MM.1S (cell line): Measurements from ENCODE around the gene ANO10.

Experiments
- DNase-seq: peaks from one replicate; pipeline ENCODE4 v3.0.0-alpha.2; 2015
- H2AFZ ChIP-seq: fragments of 300-600 bp; sonication (generic); 2 replicates; pipeline ENCODE4 v1.6.0; 2016; ENCODE audit warnings: antibody characterized with exemption, low read length
- H3F3A ChIP-seq: fragments of 300-600 bp; sonication (generic); 2 replicates; pipeline ENCODE4 v1.6.1; 2016; ENCODE audit warnings: mild to moderate bottlenecking, antibody characterized with exemption, low read length, moderate library complexity, mixed read lengths; ENCODE audit not compliant: insufficient read depth
- H3K27ac ChIP-seq: fragments of 300-600 bp; sonication (generic); 2 replicates; pipeline ENCODE4 v1.5.1; 2016; ENCODE audit warnings: mild to moderate bottlenecking, low read length
- H3K27me3 ChIP-seq: fragments of 300-600 bp; sonication (generic); replicated peaks from 2 replicates; pipeline ENCODE4 v1.6.0; 2016; ENCODE audit warnings: low read length; ENCODE audit not compliant: insufficient read depth
- H3K36me3 ChIP-seq: fragments of 300-600 bp; sonication (generic); replicated peaks from 2 replicates; pipeline ENCODE4 v1.6.1; 2016; ENCODE audit warnings: mild to moderate bottlenecking, low read length, mixed read lengths; ENCODE audit not compliant: insufficient read depth
- H3K4me1 ChIP-seq: fragments of 300-600 bp; sonication (generic); 2 replicates; pipeline ENCODE4 v1.6.1; 2016; ENCODE audit warnings: low read length, mixed read lengths
- H3K4me2 ChIP-seq: fragments of 300-600 bp; sonication (generic); 2 replicates; pipeline ENCODE4 v1.6.0; 2016; ENCODE audit warnings: low read depth, low read length
- H3K4me3 ChIP-seq: fragments of 300-600 bp; sonication (generic); 2 replicates; pipeline ENCODE4 v1.5.1; 2016; ENCODE audit warnings: low read length, mixed read lengths
- H3K79me2 ChIP-seq: fragments of 300-600 bp; sonication (generic); 2 replicates; pipeline ENCODE4 v1.6.1; 2016; ENCODE audit warnings: mixed run types, low read length, mixed read lengths
- H3K9ac ChIP-seq: fragments of 300-600 bp; sonication (generic); 2 replicates; pipeline ENCODE4 v1.6.1; 2016; ENCODE audit warnings: low read length, mixed read lengths
- H3K9me2 ChIP-seq: fragments of 300-600 bp; sonication (generic); replicated peaks from 2 replicates; pipeline ENCODE4 v1.6.1; 2016; ENCODE audit warnings: mild to moderate bottlenecking, low read length, mixed read lengths; ENCODE audit not compliant: insufficient read depth
- H3K9me3 ChIP-seq: fragments of 300-600 bp; sonication (generic); replicated peaks from 2 replicates; pipeline ENCODE4 v1.6.1; 2016; ENCODE audit warnings: mild to moderate bottlenecking, low read length, mixed read lengths; ENCODE audit not compliant: insufficient read depth
- H4K20me1 ChIP-seq: fragments of 300-600 bp; sonication (generic); 2 replicates; pipeline ENCODE4 v1.6.1; 2016; ENCODE audit warnings: mild to moderate bottlenecking, low read length, moderate library complexity, mixed read lengths; ENCODE audit not compliant: insufficient read depth
- EZH2 ChIP-seq: fragments of 300-600 bp; sonication (generic); optimal IDR thresholded peaks from 2 replicates; pipeline ENCODE3; 2017; ENCODE audit warnings: low read depth, mild to moderate bottlenecking, antibody characterized with exemption, low read length, mixed read lengths
- EZH2phosphoT487 ChIP-seq: fragments of 300-600 bp; sonication (generic); IDR thresholded peaks from 2 replicates; pipeline ENCODE4 v1.6.1; 2018; ENCODE audit warnings: antibody characterized with exemption, low read length
- TF ChIP-seq, protein P1 (sequence below): fragments of 300-600 bp; sonication (generic); IDR thresholded peaks from 2 replicates; pipeline ENCODE4 v1.5.1; 2016; ENCODE audit warnings: antibody characterized with exemption, low read length, mixed read lengths

Gene ANO10

DNA sequence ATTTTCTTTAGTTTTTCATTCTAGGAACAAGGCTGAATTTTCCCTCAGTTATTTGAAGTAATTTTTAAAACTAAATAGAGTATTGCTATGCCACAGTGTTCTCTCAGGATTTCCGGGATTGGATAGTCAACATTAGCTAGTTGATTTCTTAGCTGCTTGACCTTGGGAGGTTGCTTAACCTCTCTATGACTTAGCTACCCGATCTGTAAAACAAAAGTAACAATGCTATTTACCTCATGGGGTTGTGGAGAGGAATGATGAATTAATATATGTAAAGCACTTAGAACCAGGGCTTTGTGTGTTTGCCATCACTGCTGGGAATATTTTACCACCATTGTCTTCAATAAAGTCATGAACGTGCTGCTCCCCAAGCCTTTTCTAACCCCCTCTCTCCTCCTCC is 278.0 kb downstream of the ANO10 start:
- no peak overlapping the region for H2AFZ ChIP-seq
- H3K36me3 ChIP-seq, result peaks cover 38% of the 10 kb centered on the region
- no peak overlapping the region for H3K9ac ChIP-seq
- no peak overlapping the region for H3K27ac ChIP-seq
- H3K4me2 ChIP-seq, result no peak overlapping the region
- no peaks in the 10 kb centered on the region for H4K20me1 ChIP-seq
- H3K27me3 ChIP-seq, result no peaks in the 10 kb centered on the region
- 0 out of 2 replicates have a peak, but pooled peaks cover 8% of the 10 kb centered on the region for H3K79me2 ChIP-seq
- no peaks in the 10 kb centered on the region for H3K4me1 ChIP-seq
- H3K9me2 ChIP-seq, result no peaks in the 10 kb centered on the region
- TF ChIP-seq EZH2 (no peak), EZH2phosphoT487 (no peak)
- TF ChIP-seq, protein P1, sequence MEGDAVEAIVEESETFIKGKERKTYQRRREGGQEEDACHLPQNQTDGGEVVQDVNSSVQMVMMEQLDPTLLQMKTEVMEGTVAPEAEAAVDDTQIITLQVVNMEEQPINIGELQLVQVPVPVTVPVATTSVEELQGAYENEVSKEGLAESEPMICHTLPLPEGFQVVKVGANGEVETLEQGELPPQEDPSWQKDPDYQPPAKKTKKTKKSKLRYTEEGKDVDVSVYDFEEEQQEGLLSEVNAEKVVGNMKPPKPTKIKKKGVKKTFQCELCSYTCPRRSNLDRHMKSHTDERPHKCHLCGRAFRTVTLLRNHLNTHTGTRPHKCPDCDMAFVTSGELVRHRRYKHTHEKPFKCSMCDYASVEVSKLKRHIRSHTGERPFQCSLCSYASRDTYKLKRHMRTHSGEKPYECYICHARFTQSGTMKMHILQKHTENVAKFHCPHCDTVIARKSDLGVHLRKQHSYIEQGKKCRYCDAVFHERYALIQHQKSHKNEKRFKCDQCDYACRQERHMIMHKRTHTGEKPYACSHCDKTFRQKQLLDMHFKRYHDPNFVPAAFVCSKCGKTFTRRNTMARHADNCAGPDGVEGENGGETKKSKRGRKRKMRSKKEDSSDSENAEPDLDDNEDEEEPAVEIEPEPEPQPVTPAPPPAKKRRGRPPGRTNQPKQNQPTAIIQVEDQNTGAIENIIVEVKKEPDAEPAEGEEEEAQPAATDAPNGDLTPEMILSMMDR, result no peak
- H3F3A ChIP-seq, result no peaks in the 10 kb centered on the region
- H3K4me3 ChIP-seq, result no peak overlapping the region
- no peak for DNase-seq
- H3K9me3 ChIP-seq, result peaks cover 3% of the 10 kb centered on the region; the same call in 1 of the 2 replicates

- no peak for DNase-seq
- H3K4me2 ChIP-seq, result no peak overlapping the region
- TF ChIP-seq EZH2phosphoT487, result no peak
- TF ChIP-seq, protein P1, result no peak
- no peak for TF ChIP-seq EZH2
- H3K9me2 ChIP-seq, result no peaks in the 10 kb centered on the region
- peaks cover 44% of the 10 kb centered on the region for H3K36me3 ChIP-seq
- H3K27ac ChIP-seq, result no peak overlapping the region
- no peaks in the 10 kb centered on the region for H4K20me1 ChIP-seq
- H3K4me1 ChIP-seq, result no peaks in the 10 kb centered on the region
- no peak overlapping the region for H3K4me3 ChIP-seq
- H3K79me2 ChIP-seq, result peaks cover 14% of the 10 kb centered on the region
- no peaks in the 10 kb centered on the region for H3F3A ChIP-seq
- H3K9me3 ChIP-seq, result peaks cover 7% of the 10 kb centered on the region; the same call in 1 of the 2 replicates
- no peak overlapping the region for H2AFZ ChIP-seq
- H3K27me3 ChIP-seq, result no peaks in the 10 kb centered on the region
- no peak overlapping the region for H3K9ac ChIP-seq
These were observed 278.6 kb downstream of the ANO10 start for GRCh38 chr3:43343185-43343584.

- no peaks in the 10 kb centered on the region for H3K4me1 ChIP-seq
- peaks cover 42% of the 10 kb centered on the region for H3K36me3 ChIP-seq
- H3K9me3 ChIP-seq, result peaks cover 7% of the 10 kb centered on the region; the same call in 1 of the 2 replicates
- no peak for TF ChIP-seq EZH2
- H4K20me1 ChIP-seq, result no peaks in the 10 kb centered on the region
- H3K79me2 ChIP-seq, result peaks cover 16% of the 10 kb centered on the region
- no peaks in the 10 kb centered on the region for H3K9me2 ChIP-seq
- no peak overlapping the region for H3K4me3 ChIP-seq
- no peak overlapping the region for H3K9ac ChIP-seq
- H3K27me3 ChIP-seq, result no peaks in the 10 kb centered on the region
- no peak for DNase-seq
- no peaks in the 10 kb centered on the region for H3F3A ChIP-seq
- H3K27ac ChIP-seq, result no peak overlapping the region
- H3K4me2 ChIP-seq, result no peak overlapping the region
- no peak overlapping the region for H2AFZ ChIP-seq
These were observed 280.0 kb downstream of the ANO10 start for GRCh38 chr3:43341788-43342187.

DNA sequence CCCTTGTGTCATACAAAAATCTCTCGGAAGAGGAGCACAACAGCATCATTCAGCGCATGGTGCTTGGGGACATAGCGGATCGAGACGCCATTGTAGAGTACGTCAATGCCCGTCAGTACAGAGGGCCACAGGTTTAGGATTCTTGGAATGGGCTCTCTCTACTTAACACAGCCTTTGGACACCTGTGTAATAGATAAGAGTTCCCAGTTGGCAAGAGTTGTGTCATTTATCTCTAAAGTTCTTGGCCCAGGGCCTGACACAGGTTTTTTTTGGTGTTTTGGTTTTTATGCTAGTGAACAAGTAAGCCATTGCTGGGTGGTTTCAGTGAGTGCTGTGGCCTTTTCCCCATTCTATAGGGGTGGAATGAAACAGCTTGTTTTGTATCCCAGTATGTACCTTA is 281.4 kb downstream of the ANO10 start:
- Histone ChIP-seq H3K79me2 (peaks cover 17% of the 10 kb centered on the region), H4K20me1 (no peaks in the 10 kb centered on the region), H3K36me3 (peaks cover 42% of the 10 kb centered on the region), H3K4me2 (no peak overlapping the region), H3K4me1 (no peaks in the 10 kb centered on the region), H3F3A (no peaks in the 10 kb centered on the region), H3K9me3 (peaks cover 7% of the 10 kb centered on the region; the same call in 1 of the 2 replicates), H2AFZ (no peak overlapping the region), H3K9me2 (no peaks in the 10 kb centered on the region), H3K9ac (no peak overlapping the region), H3K27ac (no peak overlapping the region), H3K27me3 (no peaks in the 10 kb centered on the region), H3K4me3 (no peak overlapping the region)
- TF ChIP-seq EZH2phosphoT487 (no peak), EZH2 (no peak)
- TF ChIP-seq, protein P1, result no peak
- no peak for DNase-seq
